HEK293T (cell line): Measurements from ENCODE around the gene TTC36.

Experiments used
- ARNT ChIP-seq: fragments of 450-650 bp; IDR thresholded peaks from 2 replicates; pipeline ENCODE4 v1.6.1; 2017; ENCODE audit warnings: mild to moderate bottlenecking
- BHLHE40 ChIP-seq: fragments of 450-650 bp; IDR thresholded peaks from 2 replicates; pipeline ENCODE4 v1.6.1; 2016; ENCODE audit warnings: mild to moderate bottlenecking, moderate library complexity, borderline replicate concordance
- FOXK2 ChIP-seq: fragments of 450-650 bp; IDR thresholded peaks from 2 replicates; pipeline ENCODE4 v1.6.1; 2016; ENCODE audit warnings: mild to moderate bottlenecking
- FOXM1 ChIP-seq: fragments of 450-650 bp; IDR thresholded peaks from 2 replicates; pipeline ENCODE4 v1.6.1; 2017; ENCODE audit warnings: mild to moderate bottlenecking, borderline replicate concordance
- L3MBTL2 ChIP-seq: fragments of 450-650 bp; conservative IDR thresholded peaks from 2 replicates; pipeline ENCODE4 v1.6.1; 2016; ENCODE audit warnings: mild to moderate bottlenecking
- NFRKB ChIP-seq: fragments of 450-650 bp; IDR thresholded peaks from 2 replicates; pipeline ENCODE4 v1.6.1; 2016; ENCODE audit warnings: mild to moderate bottlenecking, moderate library complexity
- SP1 ChIP-seq: fragments of 450-650 bp; IDR thresholded peaks from 2 replicates; pipeline ENCODE4 v1.6.1; 2017
- SUZ12 ChIP-seq: fragments of 450-650 bp; IDR thresholded peaks from 2 replicates; pipeline ENCODE4 v1.6.1; 2016; ENCODE audit warnings: mild to moderate bottlenecking
- TARDBP ChIP-seq: fragments of 450-650 bp; IDR thresholded peaks from 2 replicates; pipeline ENCODE4 v1.6.1; 2016
- ZNF384 ChIP-seq: fragments of 450-650 bp; IDR thresholded peaks from 2 replicates; pipeline ENCODE4 v1.6.1; 2016

GRCh38 chr11:118491041-118491440, 36.2 kb upstream of the TTC36 start:
- TF ChIP-seq ZNF384 (no peak), FOXM1 (no peak), FOXK2 (no peak), NFRKB (no peak), BHLHE40 (no peak), TARDBP (no peak), SUZ12 (no peak), L3MBTL2 (no peak), SP1 (no peak), ARNT (no peak)
